Measurements from ENCODE around the gene IGSF9B. TPM values are rescaled to one million over a fixed set of nuclear protein-coding genes. Genes with fewer than 3 reads are reported as not detected.

Gene IGSF9B
- total RNA-seq, 1 experiment from 2014 or later: 10.1 TPM

DNA sequence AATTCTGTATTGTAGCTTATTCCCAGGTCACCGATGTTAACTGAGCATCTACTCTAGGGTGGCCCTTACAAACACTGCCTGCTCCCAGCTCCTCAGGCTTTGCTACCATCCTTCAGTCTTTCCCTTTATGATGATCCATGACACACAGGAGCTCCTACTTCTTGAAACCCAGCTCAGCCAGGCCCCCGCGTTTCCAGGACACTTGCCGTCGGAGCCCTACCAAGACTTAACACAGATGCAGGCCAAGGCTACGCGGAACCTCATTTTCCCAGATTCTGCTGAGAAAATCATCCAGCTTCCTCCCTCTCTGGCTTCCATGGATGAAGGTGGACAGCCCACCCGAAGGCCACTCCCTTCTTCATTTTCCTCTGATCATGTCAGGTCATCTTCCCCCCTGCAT, 18.6 kb downstream of the IGSF9B start:
- Histone ChIP-seq H3K36me3 (ENCODE audit: insufficient read depth, low read length, poor library complexity, severe bottlenecking) (no peaks in the 10 kb centered on the region), H3K4me1 (ENCODE audit: insufficient read depth, low read length, poor library complexity, severe bottlenecking) (no peaks in the 10 kb centered on the region), H3K4me3 (ENCODE audit: low read depth, low read length, poor library complexity, severe bottlenecking) (no peak overlapping the region), H3K9me3 (ENCODE audit: low read depth, low read length, poor library complexity, severe bottlenecking) (no peaks in the 10 kb centered on the region), H3K27ac (ENCODE audit: low read depth, low read length, poor library complexity, severe bottlenecking) (no peak overlapping the region), H3K27me3 (replicated peaks; ENCODE audit: insufficient read depth, low read depth, low read length, poor library complexity) (no peaks in the 10 kb centered on the region)
- TF ChIP-seq EZH2 (IDR thresholded peaks at IDR 0.05; ENCODE audit: borderline replicate concordance, low read depth, low read length, poor library complexity, severe bottlenecking): no peak
- no peak for DNase-seq (ENCODE audit: low spot score)
- ChIA-PET CTCF (no interaction called here), POLR2A (ENCODE audit: low non-redundant PET) (no interaction called here)
- no TSS peak for BruUV-seq (replicated peaks)
- intact Hi-C loops (cut with micrococcal nuclease; ENCODE audit: unreplicated experiment): no loop called here

DNA sequence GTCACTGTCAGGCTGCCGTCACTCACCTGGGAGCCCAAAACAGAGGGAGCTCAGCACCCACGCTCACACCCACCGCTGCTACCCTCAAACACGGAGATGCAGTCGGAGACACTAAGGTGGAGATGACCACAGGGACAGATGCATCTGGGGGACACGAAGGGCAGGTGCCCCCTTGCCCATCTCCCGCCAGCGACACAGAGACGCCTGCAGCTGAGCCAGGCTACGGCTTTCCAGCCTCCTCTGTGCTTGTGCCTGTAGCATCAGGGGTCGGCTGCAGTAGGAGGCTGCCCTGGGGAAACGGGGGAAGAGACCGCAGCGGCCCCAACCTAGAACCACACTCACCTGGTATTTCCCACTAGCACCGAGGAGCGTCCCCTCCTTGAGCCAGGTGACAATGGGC, 19.3 kb downstream of the IGSF9B start:
- CTCF ChIA-PET: no interaction called here
- no peaks in the 10 kb centered on the region for H3K27me3 ChIP-seq (replicated peaks; ENCODE audit: insufficient read depth, low read depth, low read length, poor library complexity)
- intact Hi-C loops (cut with micrococcal nuclease; ENCODE audit: unreplicated experiment): no loop called here
- DNase-seq (ENCODE audit: low spot score): no peak
- no peaks in the 10 kb centered on the region for H3K36me3 ChIP-seq (ENCODE audit: insufficient read depth, low read length, poor library complexity, severe bottlenecking)
- BruUV-seq (replicated peaks): no TSS peak
- no peak overlapping the region for H3K4me3 ChIP-seq (ENCODE audit: low read depth, low read length, poor library complexity, severe bottlenecking)
- no peaks in the 10 kb centered on the region for H3K4me1 ChIP-seq (ENCODE audit: insufficient read depth, low read length, poor library complexity, severe bottlenecking)
- no peak for TF ChIP-seq EZH2 (IDR thresholded peaks at IDR 0.05; ENCODE audit: borderline replicate concordance, low read depth, low read length, poor library complexity, severe bottlenecking)
- TF ChIP-seq, protein P1, sequence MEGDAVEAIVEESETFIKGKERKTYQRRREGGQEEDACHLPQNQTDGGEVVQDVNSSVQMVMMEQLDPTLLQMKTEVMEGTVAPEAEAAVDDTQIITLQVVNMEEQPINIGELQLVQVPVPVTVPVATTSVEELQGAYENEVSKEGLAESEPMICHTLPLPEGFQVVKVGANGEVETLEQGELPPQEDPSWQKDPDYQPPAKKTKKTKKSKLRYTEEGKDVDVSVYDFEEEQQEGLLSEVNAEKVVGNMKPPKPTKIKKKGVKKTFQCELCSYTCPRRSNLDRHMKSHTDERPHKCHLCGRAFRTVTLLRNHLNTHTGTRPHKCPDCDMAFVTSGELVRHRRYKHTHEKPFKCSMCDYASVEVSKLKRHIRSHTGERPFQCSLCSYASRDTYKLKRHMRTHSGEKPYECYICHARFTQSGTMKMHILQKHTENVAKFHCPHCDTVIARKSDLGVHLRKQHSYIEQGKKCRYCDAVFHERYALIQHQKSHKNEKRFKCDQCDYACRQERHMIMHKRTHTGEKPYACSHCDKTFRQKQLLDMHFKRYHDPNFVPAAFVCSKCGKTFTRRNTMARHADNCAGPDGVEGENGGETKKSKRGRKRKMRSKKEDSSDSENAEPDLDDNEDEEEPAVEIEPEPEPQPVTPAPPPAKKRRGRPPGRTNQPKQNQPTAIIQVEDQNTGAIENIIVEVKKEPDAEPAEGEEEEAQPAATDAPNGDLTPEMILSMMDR (conservative IDR thresholded peaks at IDR 0.05; ENCODE audit: low read depth, low read length): no peak
- POLR2A ChIA-PET (ENCODE audit: low non-redundant PET): no interaction called here
- no peaks in the 10 kb centered on the region for H3K9me3 ChIP-seq (ENCODE audit: low read depth, low read length, poor library complexity, severe bottlenecking)
- no peak overlapping the region for H3K27ac ChIP-seq (ENCODE audit: low read depth, low read length, poor library complexity, severe bottlenecking)

DNA sequence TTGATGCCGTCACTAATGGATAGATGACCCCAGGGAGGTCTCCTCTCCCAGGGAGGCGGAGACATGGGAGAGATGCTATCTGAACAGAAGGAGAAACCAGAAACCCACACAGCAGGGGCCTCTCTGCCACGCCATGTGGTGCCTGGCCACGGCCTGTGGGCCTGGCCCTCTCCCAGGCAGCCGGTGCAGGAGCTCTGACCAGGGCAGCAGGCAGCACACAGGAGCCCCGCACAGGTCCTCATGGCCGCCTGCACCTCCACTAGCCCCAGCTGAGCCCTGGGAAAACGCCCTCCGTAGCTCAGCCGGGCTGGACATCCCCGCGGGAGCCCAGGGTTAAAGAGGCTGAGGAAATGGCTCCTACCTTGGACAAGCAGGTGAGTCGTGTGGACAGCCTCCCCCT, 19.8 kb downstream of the IGSF9B start:
- ChIA-PET CTCF (no interaction called here), POLR2A (ENCODE audit: low non-redundant PET) (no interaction called here)
- DNase-seq (ENCODE audit: low spot score): no peak
- no TSS peak for BruUV-seq (replicated peaks)
- Histone ChIP-seq H3K27ac (ENCODE audit: low read depth, low read length, poor library complexity, severe bottlenecking) (no peak overlapping the region), H3K4me3 (ENCODE audit: low read depth, low read length, poor library complexity, severe bottlenecking) (no peak overlapping the region), H3K4me1 (ENCODE audit: insufficient read depth, low read length, poor library complexity, severe bottlenecking) (no peaks in the 10 kb centered on the region), H3K9me3 (ENCODE audit: low read depth, low read length, poor library complexity, severe bottlenecking) (no peaks in the 10 kb centered on the region), H3K36me3 (ENCODE audit: insufficient read depth, low read length, poor library complexity, severe bottlenecking) (no peaks in the 10 kb centered on the region), H3K27me3 (replicated peaks; ENCODE audit: insufficient read depth, low read depth, low read length, poor library complexity) (no peaks in the 10 kb centered on the region)
- TF ChIP-seq, protein P1 (conservative IDR thresholded peaks at IDR 0.05; ENCODE audit: low read depth, low read length): no peak
- no peak for TF ChIP-seq EZH2 (IDR thresholded peaks at IDR 0.05; ENCODE audit: borderline replicate concordance, low read depth, low read length, poor library complexity, severe bottlenecking)
- intact Hi-C loops (cut with micrococcal nuclease; ENCODE audit: unreplicated experiment): no loop called here

DNA sequence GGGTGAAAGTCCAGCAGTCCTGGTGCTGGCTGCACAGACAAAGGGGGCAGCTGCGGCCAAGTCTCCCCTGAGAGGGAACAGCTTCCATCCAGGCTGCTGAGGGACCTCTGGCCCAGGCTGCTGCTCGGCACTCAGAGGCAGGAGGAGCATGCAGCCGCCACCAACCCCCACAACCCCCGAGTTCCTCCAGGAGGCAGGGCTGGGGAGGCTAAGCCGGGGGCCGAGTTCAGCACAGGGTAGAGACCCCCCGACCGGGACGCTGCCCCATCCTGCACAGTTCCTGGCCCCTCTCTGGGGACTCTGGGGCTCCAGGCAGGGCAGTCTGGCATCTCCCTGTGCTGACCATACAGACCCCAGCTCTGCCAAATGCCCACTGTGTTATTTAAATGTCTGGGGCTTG, 20.2 kb downstream of the IGSF9B start:
- intact Hi-C loops (cut with micrococcal nuclease; ENCODE audit: unreplicated experiment): no loop called here
- ChIA-PET POLR2A (ENCODE audit: low non-redundant PET) (no interaction called here), CTCF (no interaction called here)
- Histone ChIP-seq H3K9me3 (ENCODE audit: low read depth, low read length, poor library complexity, severe bottlenecking) (no peaks in the 10 kb centered on the region), H3K27me3 (replicated peaks; ENCODE audit: insufficient read depth, low read depth, low read length, poor library complexity) (no peaks in the 10 kb centered on the region), H3K4me3 (ENCODE audit: low read depth, low read length, poor library complexity, severe bottlenecking) (no peak overlapping the region), H3K36me3 (ENCODE audit: insufficient read depth, low read length, poor library complexity, severe bottlenecking) (no peaks in the 10 kb centered on the region), H3K27ac (ENCODE audit: low read depth, low read length, poor library complexity, severe bottlenecking) (no peak overlapping the region), H3K4me1 (ENCODE audit: insufficient read depth, low read length, poor library complexity, severe bottlenecking) (no peaks in the 10 kb centered on the region)
- BruUV-seq (replicated peaks): no TSS peak
- TF ChIP-seq EZH2 (IDR thresholded peaks at IDR 0.05; ENCODE audit: borderline replicate concordance, low read depth, low read length, poor library complexity, severe bottlenecking): no peak
- TF ChIP-seq, protein P1 (conservative IDR thresholded peaks at IDR 0.05; ENCODE audit: low read depth, low read length): no peak
- DNase-seq (ENCODE audit: low spot score): no peak
